H9 (cell line): ENCODE data around the gene STARD9. TPM values are rescaled to one million over a fixed set of nuclear protein-coding genes. Genes with fewer than 3 reads are reported as not detected.

Source experiments
- DNase-seq: peaks from one replicate; pipeline ENCODE4 v3.0.0-alpha.2; 2017
- H2AFZ ChIP-seq: one replicate; pipeline ENCODE4 v1.6.1; 2013; ENCODE audit warnings: mild to moderate bottlenecking, low read length, control low read depth, moderate library complexity
- H2AK5ac ChIP-seq: 2 replicates; pipeline ENCODE4 v1.6.1; 2013; ENCODE audit warnings: low read length, control low read depth, mixed read lengths; ENCODE audit not compliant: insufficient read length
- H2BK120ac ChIP-seq: one replicate; pipeline ENCODE4 v1.6.1; 2013; ENCODE audit warnings: low read depth, mild to moderate bottlenecking, low read length, control low read depth, inconsistent platforms; ENCODE audit not compliant: poor library complexity, severe bottlenecking
- H2BK12ac ChIP-seq: 2 replicates; pipeline ENCODE4 v1.6.1; 2013; ENCODE audit warnings: low read length, control low read depth, mixed read lengths, low read depth; ENCODE audit not compliant: insufficient read length
- H2BK15ac ChIP-seq: 2 replicates; pipeline ENCODE4 v1.6.1; 2013; ENCODE audit warnings: low read depth, low read length, control low read depth
- H2BK20ac ChIP-seq: one replicate; pipeline ENCODE4 v1.6.1; 2013; ENCODE audit warnings: low read depth, mild to moderate bottlenecking, low read length, control low read depth, inconsistent platforms; ENCODE audit not compliant: poor library complexity, severe bottlenecking
- H2BK5ac ChIP-seq: 2 replicates; pipeline ENCODE4 v1.6.1; 2013; ENCODE audit warnings: low read length, control low read depth, mixed read lengths; ENCODE audit not compliant: insufficient read length
- H3K14ac ChIP-seq: 2 replicates; pipeline ENCODE4 v1.6.1; 2013; ENCODE audit warnings: low read length, control low read depth; ENCODE audit not compliant: insufficient read depth
- H3K18ac ChIP-seq: 2 replicates; pipeline ENCODE4 v1.6.1; 2013; ENCODE audit warnings: low read depth, mild to moderate bottlenecking, mixed read lengths, low read length, control low read depth; ENCODE audit not compliant: insufficient read length
- H3K23ac ChIP-seq: 2 replicates; pipeline ENCODE4 v1.6.1; 2013; ENCODE audit warnings: low read length, control low read depth, mixed read lengths, low read depth; ENCODE audit not compliant: insufficient read length
- H3K23me2 ChIP-seq: 2 replicates; pipeline ENCODE4 v1.6.1; 2013; ENCODE audit warnings: low read depth, mild to moderate bottlenecking, mixed read lengths, low read length, control low read depth; ENCODE audit not compliant: insufficient read length, poor library complexity, severe bottlenecking
- H3K27ac ChIP-seq: 2 replicates; pipeline ENCODE4 v1.5.1; 2013; ENCODE audit warnings: low read length, control low read depth, mixed read lengths, low read depth; ENCODE audit not compliant: insufficient read length
- H3K27me3 ChIP-seq: 2 replicates; pipeline ENCODE4 v1.6.1; 2013; ENCODE audit warnings: low read length, control low read depth, inconsistent platforms; ENCODE audit not compliant: insufficient read depth
- H3K4ac ChIP-seq: 2 replicates; pipeline ENCODE4 v1.6.1; 2013; ENCODE audit warnings: low read depth, mild to moderate bottlenecking, control low read depth, inconsistent platforms, low read length, moderate library complexity
- H3K4me1 ChIP-seq: 2 replicates; pipeline ENCODE4 v1.6.1; 2013; ENCODE audit warnings: low read length, control low read depth, inconsistent platforms; ENCODE audit not compliant: insufficient read depth
- H3K4me2 ChIP-seq: 2 replicates; pipeline ENCODE4 v1.6.1; 2013; ENCODE audit warnings: low read length, control low read depth, mixed read lengths; ENCODE audit not compliant: insufficient read length, insufficient read depth
- H3K56ac ChIP-seq: 2 replicates; pipeline ENCODE4 v1.6.1; 2013; ENCODE audit warnings: low read depth, mild to moderate bottlenecking, mixed read lengths, low read length, control low read depth; ENCODE audit not compliant: insufficient read length
- H3K79me1 ChIP-seq: 2 replicates; pipeline ENCODE4 v1.6.1; 2013; ENCODE audit warnings: low read depth, mild to moderate bottlenecking, moderate library complexity, low read length, control low read depth, inconsistent platforms; ENCODE audit not compliant: insufficient read depth, poor library complexity, severe bottlenecking
- H3K79me2 ChIP-seq: 2 replicates; pipeline ENCODE4 v1.6.1; 2013; ENCODE audit warnings: low read length, control low read depth, inconsistent platforms; ENCODE audit not compliant: insufficient read depth
- H3K9ac ChIP-seq: 2 replicates; pipeline ENCODE4 v1.6.1; 2013; ENCODE audit warnings: low read length, control low read depth, mixed read lengths; ENCODE audit not compliant: insufficient read length; ENCODE audit errors: extremely low read depth
- H3K9me3 ChIP-seq: one replicate; pipeline ENCODE4 v1.6.1; 2013; ENCODE audit warnings: low read depth, low read length, inconsistent platforms; ENCODE audit not compliant: control insufficient read depth
- H3T11ph ChIP-seq: one replicate; pipeline ENCODE4 v1.6.1; 2013; ENCODE audit warnings: mild to moderate bottlenecking, low read length, control low read depth, inconsistent platforms
- H4K20me1 ChIP-seq: one replicate; pipeline ENCODE4 v1.6.1; 2013; ENCODE audit not compliant: control insufficient read depth, insufficient read length, insufficient read depth
- H4K5ac ChIP-seq: 2 replicates; pipeline ENCODE4 v1.6.1; 2013; ENCODE audit warnings: low read depth, mild to moderate bottlenecking, mixed read lengths, low read length, control low read depth; ENCODE audit not compliant: insufficient read length
- H4K8ac ChIP-seq: replicated peaks from 2 replicates; pipeline ENCODE4 v1.6.1; 2013; ENCODE audit warnings: low read length, control low read depth, mixed read lengths, low read depth; ENCODE audit not compliant: insufficient read length
- H4K91ac ChIP-seq: 2 replicates; pipeline ENCODE4 v1.6.1; 2013; ENCODE audit warnings: low read depth, mild to moderate bottlenecking, moderate library complexity, mixed read lengths, low read length, control low read depth; ENCODE audit not compliant: insufficient read length
- H3K27ac Mint-ChIP-seq, 3 experiments: 2 replicates in 2 of 3; 3 replicates in 1 of 3; pipeline ENCODE4 v1.8.0; 2020 to 2021; ENCODE audit warnings: mixed read lengths in 3 of 3, mild to moderate bottlenecking in 1 of 3, moderate library complexity in 1 of 3
- H3K27me3 Mint-ChIP-seq: 2 replicates; pipeline ENCODE4 v1.8.0; 2021; ENCODE audit warnings: low read depth, mild to moderate bottlenecking, moderate library complexity, mixed read lengths
- H3K36me3 Mint-ChIP-seq, 3 experiments: 2 replicates in 2 of 3; 3 replicates in 1 of 3; pipeline ENCODE4 v1.8.0; 2020 to 2021; ENCODE audit warnings: low read depth in 3 of 3, mixed read lengths in 3 of 3; ENCODE audit not compliant: insufficient read depth in 1 of 3
- H3K4me1 Mint-ChIP-seq, 2 experiments: 2 replicates each; pipeline ENCODE4 v1.8.0; 2020; ENCODE audit warnings: mixed read lengths in 2 of 2
- H3K4me3 Mint-ChIP-seq, 2 experiments: 2 replicates in 1 of 2; 3 replicates in 1 of 2; pipeline ENCODE4 v1.8.0; 2020 to 2021; ENCODE audit warnings: mild to moderate bottlenecking in 2 of 2, mixed read lengths in 2 of 2, moderate library complexity in 1 of 2
- H3K9me3 Mint-ChIP-seq, 2 experiments: 2 replicates in 1 of 2; 3 replicates in 1 of 2; pipeline ENCODE4 v1.8.0; 2020; ENCODE audit warnings: mild to moderate bottlenecking in 2 of 2, mixed read lengths in 2 of 2, moderate library complexity in 1 of 2
- CTCF ChIP-seq: fragments of 200-600 bp; sonication (generic); conservative IDR thresholded peaks from 3 replicates; pipeline ENCODE4 v1.8.0; 2021; ENCODE audit warnings: antibody characterized with exemption, mild to moderate bottlenecking
- WGBS: extraction: QIAGEN DNeasy Blood & Tissue Kit; methylation state at CpG from one replicate; pipeline ENCODE4 v1.1.7; 2013; ENCODE audit warnings: missing lambda C conversion rate, low lambda C conversion rate, mixed read lengths; ENCODE audit not compliant: insufficient read length; ENCODE audit errors: extremely low coverage; 5-methylcytosine and 5-hydroxymethylcytosine counted together
- total RNA-seq: library from RNA; stranded (reverse); gene quantifications from 2 replicates; pipeline ENCODE4 v1.2.1, GENCODE V29; 2021

The STARD9 gene
- total RNA-seq, 1 experiment from 2014 or later, result 6.9 TPM

DNA sequence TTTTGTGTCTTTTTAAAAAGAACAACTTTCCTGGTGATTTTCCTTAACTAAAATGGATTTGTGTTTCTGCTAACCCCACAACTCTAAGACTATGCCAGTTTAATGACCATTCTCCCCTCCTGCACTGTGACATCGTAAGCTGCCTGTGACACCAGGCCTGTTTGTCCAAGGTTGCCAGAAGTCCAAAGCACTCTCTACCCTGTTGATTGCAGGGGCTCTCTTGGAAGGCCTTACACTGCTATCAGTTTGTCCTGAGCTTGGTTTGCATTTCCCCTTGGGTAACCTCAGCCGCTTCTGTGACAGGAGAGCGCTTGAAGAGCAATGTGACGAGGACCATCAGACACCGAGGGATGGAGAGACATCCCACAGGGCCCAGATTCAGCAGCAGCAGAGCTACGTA, 105.7 kb downstream of the STARD9 start:
- H3K23ac ChIP-seq, result no peak overlapping the region
- H2AK5ac ChIP-seq, result no peak overlapping the region
- H3K4ac ChIP-seq, result no peak overlapping the region
- H3K9ac ChIP-seq, result no peak overlapping the region
- no peak overlapping the region for H2BK120ac ChIP-seq
- Mint-ChIP-seq H3K9me3 (no peaks in the 10 kb centered on the region), H3K36me3 (peaks cover 6 to 11% (median 6%) of the 10 kb centered on the region in 3 experiments; a peak in 5 of 7 replicates), H3K4me1 (no peaks in the 10 kb centered on the region), H3K27me3 (no peaks in the 10 kb centered on the region), H3K27ac (no peak overlapping the region), H3K4me3 (no peak overlapping the region)
- no peaks in the 10 kb centered on the region for H3K9me3 ChIP-seq
- no peak overlapping the region for H3T11ph ChIP-seq
- no peaks in the 10 kb centered on the region for H3K79me1 ChIP-seq
- no peak overlapping the region for H4K91ac ChIP-seq
- TF ChIP-seq CTCF, result no peak
- no peaks in the 10 kb centered on the region for H3K23me2 ChIP-seq
- H2AFZ ChIP-seq, result no peak overlapping the region
- no peaks in the 10 kb centered on the region for H3K4me1 ChIP-seq
- no peak overlapping the region for H3K56ac ChIP-seq
- H2BK15ac ChIP-seq, result no peak overlapping the region
- H2BK20ac ChIP-seq, result no peak overlapping the region
- H3K18ac ChIP-seq, result no peak overlapping the region
- no peak overlapping the region for H3K14ac ChIP-seq
- no CpG with 5 or more reads among the region's 6 CpGs for WGBS
- H4K20me1 ChIP-seq, result no peaks in the 10 kb centered on the region
- H3K4me2 ChIP-seq, result no peak overlapping the region
- no peak overlapping the region for H4K8ac ChIP-seq
- no peak for DNase-seq
- H3K27ac ChIP-seq, result no peak overlapping the region
- H2BK12ac ChIP-seq, result no peak overlapping the region
- no peaks in the 10 kb centered on the region for H3K27me3 ChIP-seq
- H4K5ac ChIP-seq, result no peak overlapping the region
- no peak overlapping the region for H2BK5ac ChIP-seq
- H3K79me2 ChIP-seq, result no peaks in the 10 kb centered on the region
